HG02973 (cell line): ENCODE results near the gene GTPBP3.
"Not testable (repeated sequence)": the region's sequence is repeated elsewhere in the genome, so short reads cannot be mapped to it uniquely, and the experiment has no call there.

Experiments used
- ATAC-seq: cut with Tn5 transposase; IDR thresholded peaks from one replicate; pipeline ENCODE4 v1.9.1; 2021; ENCODE audit warnings: moderate library complexity; ENCODE audit not compliant: unreplicated experiment

The GTPBP3 gene, protein sequence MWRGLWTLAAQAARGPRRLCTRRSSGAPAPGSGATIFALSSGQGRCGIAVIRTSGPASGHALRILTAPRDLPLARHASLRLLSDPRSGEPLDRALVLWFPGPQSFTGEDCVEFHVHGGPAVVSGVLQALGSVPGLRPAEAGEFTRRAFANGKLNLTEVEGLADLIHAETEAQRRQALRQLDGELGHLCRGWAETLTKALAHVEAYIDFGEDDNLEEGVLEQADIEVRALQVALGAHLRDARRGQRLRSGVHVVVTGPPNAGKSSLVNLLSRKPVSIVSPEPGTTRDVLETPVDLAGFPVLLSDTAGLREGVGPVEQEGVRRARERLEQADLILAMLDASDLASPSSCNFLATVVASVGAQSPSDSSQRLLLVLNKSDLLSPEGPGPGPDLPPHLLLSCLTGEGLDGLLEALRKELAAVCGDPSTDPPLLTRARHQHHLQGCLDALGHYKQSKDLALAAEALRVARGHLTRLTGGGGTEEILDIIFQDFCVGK

GRCh38 chr19:17336872-17337674 is at the start of gene GTPBP3:
GTPBP3 (plus strand) TSS chr19:17337553; CDS start chr19:17337612, 59 bp downstream.
- ATAC-seq: peak; percentile 62

GRCh38 chr19:17289489-17289888 is 47.9 kb upstream of the GTPBP3 start:
- ATAC-seq: no peak

- peak; percentile 78 for ATAC-seq
These were observed 44.9 kb upstream of the GTPBP3 start for GRCh38 chr19:17292301-17293074.

DNA sequence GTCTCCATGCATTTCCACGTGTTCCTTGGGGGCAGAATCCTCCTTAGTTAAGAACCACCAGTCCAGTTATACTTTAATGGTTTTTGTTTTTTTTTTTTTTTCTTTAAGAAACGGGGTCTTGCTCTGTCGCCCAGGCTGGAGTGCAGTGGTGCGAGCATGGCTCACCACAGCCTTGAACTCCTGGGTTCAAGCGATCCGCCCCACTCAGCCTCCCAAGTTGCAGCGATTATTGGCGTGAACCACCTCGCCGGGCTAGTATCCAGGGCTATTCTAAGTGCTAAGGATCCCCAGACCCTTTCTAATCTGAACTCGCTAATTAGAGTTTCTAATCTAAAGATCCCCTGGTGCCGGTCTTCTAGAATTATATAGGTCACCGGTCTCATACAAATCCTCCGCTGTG is 43.7 kb upstream of the GTPBP3 start:
- no peak for ATAC-seq

DNA sequence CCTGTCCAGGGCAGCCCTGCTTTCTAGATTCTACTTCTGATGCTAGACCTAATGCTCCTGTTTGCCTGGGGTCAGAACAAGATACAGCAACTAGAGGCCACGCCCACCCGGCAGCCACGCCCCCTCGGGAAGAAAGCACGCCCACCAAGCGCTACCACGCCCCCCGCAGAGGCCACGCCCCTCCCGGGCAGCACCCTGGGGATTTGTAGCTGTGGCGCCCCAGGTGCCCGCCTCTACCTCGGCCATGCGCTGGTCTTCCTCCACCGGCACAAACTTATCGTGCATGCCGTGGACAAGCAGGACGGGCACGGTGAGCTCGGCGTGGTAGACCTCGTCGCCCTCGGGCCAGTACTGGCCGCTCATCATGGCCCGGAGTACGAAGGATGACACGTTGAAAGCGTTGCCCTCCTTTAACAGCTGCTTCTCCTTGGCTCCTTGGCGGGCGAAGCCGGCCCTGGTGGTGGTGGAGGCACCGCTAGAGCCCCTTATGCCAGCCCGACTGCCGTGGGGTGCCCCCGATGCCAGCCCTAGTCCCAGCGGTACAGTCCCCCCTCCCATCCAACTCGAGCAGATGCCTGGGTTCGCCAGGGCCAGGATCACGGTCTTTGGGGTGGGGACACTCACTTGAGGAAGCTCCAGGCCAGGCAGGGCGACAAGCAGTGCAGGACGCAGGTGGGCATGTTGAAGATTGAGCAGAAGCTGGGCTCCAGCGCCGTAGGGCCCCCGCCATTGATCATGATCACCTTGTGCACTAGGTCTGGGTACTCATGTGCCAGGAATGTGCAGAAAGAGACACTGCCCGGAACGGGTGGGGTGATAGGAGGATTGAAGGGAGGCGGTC is 43.1 kb upstream of the GTPBP3 start:
- ATAC-seq: no peak

GRCh38 chr19:17295551-17295950 is 41.8 kb upstream of the GTPBP3 start:
- not testable (repeated sequence) for ATAC-seq

- ATAC-seq: no peak
These were observed 41.1 kb upstream of the GTPBP3 start for GRCh38 chr19:17296273-17296672.

DNA sequence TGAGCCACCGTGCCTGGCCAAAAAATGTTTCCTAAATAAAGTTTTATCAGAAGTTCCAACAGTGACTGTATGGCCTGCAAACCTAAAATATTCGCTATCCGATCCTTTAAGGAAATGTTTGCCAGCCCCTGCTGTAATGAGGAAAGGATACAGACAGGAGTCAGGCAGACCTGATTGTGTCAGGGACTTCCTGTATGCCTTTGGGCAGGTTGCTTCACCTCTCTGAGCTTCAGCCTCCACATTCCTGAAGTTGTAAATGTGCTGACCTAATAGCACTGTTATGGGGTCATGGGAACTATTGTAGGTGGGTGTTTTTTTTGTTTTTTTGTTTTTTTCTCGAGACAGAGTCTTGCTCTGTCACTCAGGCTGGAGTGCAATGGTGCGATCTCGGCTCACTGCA is 40.4 kb upstream of the GTPBP3 start:
- ATAC-seq: no peak

GRCh38 chr19:17300992-17301619 is 36.2 kb upstream of the GTPBP3 start:
- no peak for ATAC-seq

- ATAC-seq: no peak
These were observed 34.8 kb upstream of the GTPBP3 start for GRCh38 chr19:17302391-17303166.

- peak; percentile 61 for ATAC-seq
These were observed 34.0 kb upstream of the GTPBP3 start, which contains the start of gene ABHD8 for GRCh38 chr19:17303167-17303939. ABHD8 (minus strand) TSS chr19:17303425; CDS start chr19:17301616, 1,809 bp downstream.

- no peak for ATAC-seq
These were observed 33.4 kb upstream of the GTPBP3 start for GRCh38 chr19:17303940-17304267.

DNA sequence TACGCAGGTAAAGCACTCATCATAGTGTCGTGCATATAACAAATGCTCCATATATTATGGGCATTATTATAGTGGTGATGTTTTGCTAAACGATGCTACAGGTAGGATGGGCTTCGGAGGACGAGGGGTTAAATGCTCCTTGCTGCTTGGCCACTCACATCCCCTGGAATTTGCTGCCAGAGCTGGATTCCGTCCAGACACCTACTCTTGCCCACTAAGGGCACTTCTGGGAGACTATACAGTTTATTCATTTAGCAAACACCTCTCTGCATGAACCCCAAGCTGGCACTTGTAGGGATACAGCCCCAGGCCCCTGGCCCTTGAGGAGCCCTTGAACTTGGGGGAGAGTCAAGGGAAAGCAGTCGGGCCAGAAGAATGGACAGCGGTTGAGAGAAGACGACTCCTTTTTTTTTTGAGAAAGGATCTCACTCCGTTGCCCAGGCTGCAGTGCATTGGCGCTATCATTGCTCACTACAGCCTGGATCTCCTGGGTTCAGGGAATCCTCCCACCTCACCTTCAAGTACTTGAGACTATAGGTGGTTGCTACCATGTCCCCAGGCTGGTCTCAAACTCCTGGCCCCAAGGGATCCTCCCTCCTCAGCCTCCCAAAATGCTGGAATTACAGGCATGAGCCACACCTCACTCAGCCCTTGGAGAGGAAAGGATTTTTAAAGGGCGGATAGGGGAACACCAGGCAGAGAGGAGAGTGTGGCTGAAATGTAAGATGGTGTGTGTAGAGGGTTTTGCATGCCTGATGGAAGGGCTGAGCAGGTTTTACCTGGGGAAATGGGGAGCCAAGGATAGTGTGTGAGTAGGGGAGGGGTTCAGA is 32.8 kb upstream of the GTPBP3 start:
- ATAC-seq: no peak

DNA sequence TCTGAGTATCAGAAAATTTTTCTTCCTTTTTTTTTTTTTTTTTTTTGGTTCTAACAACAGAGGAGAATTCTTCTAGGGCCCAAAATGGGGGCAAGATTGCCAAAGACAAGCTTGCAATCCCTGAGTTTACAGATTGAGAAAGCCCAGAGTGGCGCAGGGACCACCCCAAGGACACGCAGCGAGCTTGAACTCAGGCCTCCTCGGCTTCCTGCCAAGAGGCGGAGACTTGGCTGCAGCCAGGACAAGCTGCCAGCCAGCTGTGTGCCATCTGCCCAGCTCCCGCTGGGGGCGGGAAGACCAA is 32.2 kb upstream of the GTPBP3 start:
- ATAC-seq: no peak

GRCh38 chr19:17305517-17306284 is 31.7 kb upstream of the GTPBP3 start, which contains the start of gene MRPL34:
MRPL34 (plus strand) TSS chr19:17305872; CDS start chr19:17305893, 21 bp downstream.
- peak; percentile 49 for ATAC-seq

- no peak for ATAC-seq
These were observed 31.1 kb upstream of the GTPBP3 start for GRCh38 chr19:17306285-17306714.
